Measurements from ENCODE around the gene KISS1R.
A peak's percentile ranks its signal among the peaks of the same experiment; 100 is the strongest.

KISS1R gene

DNA sequence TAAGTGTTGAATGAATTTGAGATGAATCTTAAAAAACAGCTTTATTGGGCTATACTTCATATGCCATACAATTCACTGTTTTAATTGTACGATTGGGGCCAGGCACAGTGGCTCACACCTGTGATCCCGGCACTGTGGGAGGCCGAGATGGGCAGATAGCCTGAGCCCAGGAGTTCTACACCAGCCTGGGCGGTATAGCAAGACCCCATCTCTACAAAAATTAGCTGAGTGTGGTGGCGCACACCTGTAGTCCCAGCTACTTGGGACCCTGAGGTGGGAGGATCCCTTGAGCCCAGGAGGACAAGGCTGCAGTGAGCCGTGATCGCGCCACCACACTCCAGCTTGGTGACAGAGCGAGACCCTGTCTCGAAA is 19.0 kb downstream of the KISS1R start:
- DNase-seq (ENCODE audit: low read depth, low spot score): no peak

DNA sequence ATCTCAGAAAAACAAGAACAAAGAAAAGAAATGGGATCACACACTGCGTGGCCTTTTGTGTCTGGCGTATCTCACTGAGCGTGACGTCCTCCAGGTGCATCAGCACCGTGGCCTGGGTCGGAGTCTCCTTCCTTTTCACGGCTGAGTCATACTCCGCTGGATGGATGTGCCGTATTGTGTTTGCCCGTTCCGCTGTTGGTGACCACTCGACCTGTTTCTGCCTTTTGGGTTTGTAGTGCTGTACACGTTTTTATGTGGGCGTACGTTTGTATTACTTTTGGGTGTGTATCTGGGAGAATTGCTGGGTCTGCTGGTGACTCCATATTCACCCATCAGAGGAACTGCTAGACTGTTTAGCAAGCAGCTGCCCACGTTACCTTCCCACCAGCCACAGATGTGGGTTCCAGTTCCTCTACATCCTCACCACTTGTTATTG is 20.1 kb downstream of the KISS1R start:
- no peak for DNase-seq (ENCODE audit: low read depth, low spot score)

DNA sequence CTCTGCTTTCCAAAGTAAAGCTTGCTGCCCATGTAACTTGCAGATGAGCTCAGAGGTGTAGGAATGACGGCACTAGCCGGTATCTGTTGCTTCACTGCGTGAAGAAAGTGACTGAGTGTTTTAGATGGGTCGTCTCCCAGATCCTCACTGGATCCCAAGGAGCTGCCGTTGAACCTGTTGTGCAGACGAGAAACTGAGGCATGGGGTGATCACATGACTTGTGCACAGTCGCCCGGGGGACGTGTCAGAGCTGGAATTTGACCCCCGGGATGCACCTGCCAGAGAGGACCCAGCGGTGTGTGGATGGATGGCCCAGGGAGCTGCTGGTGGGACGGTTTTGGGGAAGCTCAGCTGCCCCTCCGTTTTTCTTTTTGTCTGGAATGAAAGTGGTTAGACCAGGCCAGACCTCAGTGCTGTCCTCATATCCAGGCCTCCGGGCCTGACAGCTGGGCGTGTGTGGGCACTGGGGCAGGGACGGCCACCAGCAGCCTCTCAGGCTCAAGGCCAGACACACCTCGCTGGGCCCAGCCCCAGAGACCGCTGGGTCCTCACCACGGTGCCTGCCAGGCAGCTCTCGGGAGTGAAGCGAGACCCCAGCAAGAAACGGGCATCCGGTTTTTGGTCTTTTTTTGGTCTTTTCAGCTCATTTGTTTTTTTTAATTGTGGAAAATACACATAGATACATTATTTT is 21.2 kb downstream of the KISS1R start:
- no peak for DNase-seq (ENCODE audit: low read depth, low spot score)

- DNase-seq (ENCODE audit: low read depth, low spot score): no peak
These were observed 22.3 kb downstream of the KISS1R start for GRCh38 chr19:939439-939838.

DNA sequence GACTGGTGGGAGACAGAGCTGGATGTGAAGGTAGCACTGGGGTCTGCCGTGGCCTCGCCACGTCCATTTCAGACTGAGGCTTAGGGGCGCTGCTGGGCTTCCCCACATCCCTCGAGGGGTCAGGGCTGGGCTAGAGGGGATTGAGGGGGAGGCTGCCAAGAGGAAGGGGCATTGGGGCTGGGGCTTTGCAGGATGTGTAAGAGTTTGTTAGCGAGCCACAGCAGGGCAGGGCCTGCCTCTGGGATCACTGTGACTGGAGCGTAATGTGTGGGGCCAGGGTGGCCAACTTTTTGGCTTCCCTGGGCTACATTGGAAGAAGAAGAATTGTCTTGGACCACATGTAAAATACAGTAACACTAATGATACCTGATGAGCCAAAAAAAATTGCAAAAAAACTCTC is 22.8 kb downstream of the KISS1R start:
- no peak for DNase-seq (ENCODE audit: low read depth, low spot score)

- DNase-seq (ENCODE audit: low read depth, low spot score): peak; percentile 70
These were observed 23.6 kb downstream of the KISS1R start for GRCh38 chr19:940591-941291.

DNA sequence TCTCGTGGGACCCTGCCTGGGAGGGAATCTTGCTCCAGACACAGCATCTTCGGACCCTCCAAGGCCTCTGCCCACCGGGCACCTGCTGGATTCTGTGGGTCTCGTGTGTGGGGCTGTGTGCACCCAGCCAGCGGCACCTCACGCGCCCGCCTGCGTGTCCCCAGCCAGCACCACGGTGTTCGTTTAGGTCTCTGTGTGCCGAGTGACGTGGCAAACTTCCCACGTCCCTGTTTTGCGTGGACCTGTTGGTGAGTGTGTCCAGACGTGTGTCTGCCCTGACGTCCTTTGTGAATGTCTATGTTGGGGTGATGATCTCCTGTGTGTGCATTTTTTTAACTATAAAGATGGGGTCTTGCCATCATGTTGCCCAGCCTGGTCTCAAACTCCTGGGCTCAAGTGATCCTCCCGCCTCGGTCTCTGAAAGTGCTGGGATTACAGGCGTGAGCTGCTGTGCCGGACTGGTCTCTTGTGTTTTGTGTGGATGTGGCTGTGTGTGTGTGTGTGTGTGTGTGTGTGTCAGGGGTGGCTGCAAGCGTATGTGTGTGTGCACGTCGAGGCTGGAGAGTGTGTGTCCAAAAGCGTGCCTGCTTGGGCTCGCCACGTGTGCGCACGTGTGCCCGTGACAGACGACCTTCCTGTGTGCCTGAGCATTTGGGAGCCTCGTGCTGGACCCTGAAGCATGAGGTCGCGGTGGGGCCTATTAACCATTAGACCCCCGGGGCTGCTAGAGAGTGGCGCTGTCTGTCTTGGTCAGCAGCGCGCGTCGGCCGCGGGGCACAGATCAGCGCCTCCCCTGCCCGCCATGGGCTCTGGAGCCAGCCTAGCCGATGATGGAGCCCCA is 24.4 kb downstream of the KISS1R start:
- no peak for DNase-seq (ENCODE audit: low read depth, low spot score)

DNA sequence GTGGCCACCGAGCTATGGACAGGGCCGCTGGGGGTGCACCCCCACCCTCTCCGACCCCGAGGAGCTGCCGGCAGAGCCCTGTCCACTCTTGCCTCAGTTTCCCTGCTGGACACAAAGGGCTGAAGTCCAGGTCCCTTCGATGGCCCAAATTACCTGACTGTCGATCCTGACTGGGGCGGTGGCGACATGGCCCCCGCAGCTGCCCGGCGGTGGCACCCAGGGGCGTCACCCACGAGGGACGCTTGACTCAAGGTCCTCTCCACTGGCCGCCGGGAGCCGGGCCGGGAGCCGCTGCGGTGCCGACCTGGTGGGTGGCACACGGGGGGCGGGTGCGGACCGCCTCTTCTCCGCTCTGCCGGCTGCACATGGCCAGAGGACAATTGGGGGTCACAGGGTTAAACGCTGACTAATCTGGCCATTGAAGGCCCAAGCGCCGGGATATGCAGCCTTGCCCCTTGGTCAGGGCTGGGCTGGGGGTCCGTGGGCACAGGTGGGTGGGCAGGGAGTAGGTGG is 25.1 kb downstream of the KISS1R start:
- no peak for DNase-seq (ENCODE audit: low read depth, low spot score)

DNA sequence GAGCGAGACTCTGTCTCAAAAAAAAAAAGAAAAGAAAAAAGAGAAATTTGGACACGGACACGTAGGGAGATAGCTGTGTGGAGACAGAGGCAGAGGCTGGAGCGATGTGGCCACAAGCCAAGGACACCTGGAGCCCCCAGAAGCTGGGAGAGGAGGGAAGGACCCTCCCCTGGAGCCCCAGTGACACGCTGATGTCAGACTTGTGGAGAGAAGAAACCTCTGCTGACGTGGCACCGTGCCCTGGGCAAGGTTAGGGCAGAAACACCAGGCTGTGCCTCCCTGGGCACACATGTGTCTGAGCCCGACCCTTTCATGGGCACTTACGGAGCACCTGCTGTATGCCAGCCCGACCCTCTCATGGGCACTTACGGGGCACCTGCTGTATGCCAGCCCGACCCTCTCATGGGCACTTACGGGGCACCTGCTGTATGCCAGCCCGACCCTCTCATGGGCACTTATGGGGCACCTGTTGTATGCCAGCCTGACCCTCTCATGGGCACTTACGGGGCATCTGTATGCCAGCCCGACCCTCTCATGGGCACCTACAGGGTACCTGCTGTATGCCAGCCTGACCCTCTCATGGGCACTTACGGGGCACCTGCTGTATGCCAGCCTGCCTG is 26.5 kb downstream of the KISS1R start:
- no peak for DNase-seq (ENCODE audit: low read depth, low spot score)

- no peak for DNase-seq (ENCODE audit: low read depth, low spot score)
These were observed 27.0 kb downstream of the KISS1R start for GRCh38 chr19:944171-944567.

DNA sequence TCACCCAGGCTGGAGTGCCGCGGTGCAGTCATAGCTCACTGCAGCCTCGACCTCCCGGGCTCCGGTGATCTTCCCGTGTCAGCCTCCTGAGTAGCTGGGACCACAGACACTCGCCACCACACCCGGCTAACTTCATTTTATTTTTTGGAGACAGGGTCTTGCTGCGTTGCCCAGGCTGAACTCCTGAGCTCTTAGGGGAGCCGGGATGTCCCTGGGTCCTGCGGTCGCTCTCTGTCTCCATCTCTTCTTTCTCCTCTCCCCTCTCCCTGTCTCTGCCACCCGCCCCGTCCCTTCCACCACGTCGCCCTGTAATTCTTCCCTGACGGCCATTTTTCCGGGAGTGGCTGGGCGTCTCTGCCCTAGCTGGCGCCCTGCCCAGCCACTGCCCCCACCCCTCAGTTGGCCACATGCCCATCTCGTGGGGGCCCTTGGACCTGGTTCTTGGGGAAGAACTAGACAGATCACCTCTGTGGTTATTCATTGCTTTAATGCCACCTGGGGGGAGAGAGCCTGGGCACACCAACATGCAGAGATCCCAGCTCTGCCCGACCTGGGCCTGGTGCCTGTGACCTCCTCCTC is 27.6 kb downstream of the KISS1R start:
- no peak for DNase-seq (ENCODE audit: low read depth, low spot score)

DNA sequence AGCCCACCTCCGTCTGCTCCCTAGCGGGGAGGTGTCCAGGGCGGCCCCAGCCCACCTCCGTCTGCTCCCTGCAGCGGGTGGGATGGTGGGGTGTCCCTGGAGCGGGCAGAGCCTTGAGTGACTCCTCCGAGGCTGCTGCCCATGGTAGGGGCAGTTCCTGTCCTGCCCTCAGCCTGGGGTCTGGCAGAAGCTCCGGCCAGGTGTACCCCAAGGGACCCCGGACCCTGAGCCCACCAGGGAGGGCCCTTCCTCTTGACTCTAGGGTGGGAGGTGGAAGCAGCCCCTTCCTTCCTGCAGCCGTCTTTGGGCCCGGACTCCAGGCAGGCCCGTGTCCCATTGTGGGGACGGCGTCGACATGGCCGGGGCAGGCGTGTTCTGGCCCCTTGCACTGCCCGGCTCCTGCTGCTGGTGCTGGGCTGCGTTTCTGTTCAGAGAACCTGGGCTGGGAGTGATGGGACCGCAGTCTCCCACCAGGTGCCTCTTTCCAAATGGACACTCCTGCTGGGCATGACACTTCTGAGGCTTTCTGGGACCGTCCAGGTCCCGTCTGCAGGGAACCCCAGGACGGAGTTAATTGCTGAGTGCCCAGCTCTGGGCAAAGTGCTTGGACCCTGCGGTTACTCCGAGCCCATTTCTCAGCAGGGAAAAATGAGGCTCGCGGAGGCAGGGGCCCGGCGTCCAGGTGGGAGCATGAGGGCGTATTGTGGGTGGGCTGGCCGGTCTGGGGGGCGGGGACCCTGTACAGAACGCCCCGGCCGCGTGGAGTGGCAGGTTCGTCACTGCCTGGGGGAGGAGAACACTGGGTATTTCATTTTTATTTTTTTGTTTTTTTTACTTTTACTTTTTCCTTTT is 28.5 kb downstream of the KISS1R start:
- no peak for DNase-seq (ENCODE audit: low read depth, low spot score)

DNA sequence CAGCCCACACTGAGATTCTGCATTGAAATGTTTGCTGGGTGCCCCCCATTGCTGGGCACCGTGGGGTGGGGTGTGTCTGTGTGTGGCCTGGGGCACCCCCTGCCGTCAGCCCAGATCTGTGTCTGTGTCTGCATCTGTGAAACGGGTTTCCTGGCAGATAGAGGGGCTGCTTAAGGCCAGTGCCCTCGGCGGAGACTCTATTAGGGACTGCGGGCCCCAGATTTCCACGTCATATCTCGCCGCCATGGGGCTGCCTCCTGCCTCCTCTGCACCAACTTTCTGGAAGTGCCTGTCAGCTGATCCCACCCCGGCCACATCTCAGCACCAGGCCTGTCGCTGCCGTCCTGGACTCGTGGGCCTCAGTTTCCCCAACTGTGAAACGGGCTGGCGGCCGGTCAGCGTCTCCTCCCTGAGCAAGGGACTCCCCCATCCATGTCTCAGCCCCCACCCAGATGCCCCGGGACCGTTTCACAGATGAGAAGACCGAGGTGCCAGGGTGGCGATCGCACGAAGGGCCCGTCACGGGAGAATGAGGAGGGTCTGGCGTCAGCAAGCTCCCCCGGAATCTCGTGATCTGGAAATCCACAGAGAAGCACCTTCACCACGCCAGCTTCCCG is 30.1 kb downstream of the KISS1R start:
- no peak for DNase-seq (ENCODE audit: low read depth, low spot score)

DNA sequence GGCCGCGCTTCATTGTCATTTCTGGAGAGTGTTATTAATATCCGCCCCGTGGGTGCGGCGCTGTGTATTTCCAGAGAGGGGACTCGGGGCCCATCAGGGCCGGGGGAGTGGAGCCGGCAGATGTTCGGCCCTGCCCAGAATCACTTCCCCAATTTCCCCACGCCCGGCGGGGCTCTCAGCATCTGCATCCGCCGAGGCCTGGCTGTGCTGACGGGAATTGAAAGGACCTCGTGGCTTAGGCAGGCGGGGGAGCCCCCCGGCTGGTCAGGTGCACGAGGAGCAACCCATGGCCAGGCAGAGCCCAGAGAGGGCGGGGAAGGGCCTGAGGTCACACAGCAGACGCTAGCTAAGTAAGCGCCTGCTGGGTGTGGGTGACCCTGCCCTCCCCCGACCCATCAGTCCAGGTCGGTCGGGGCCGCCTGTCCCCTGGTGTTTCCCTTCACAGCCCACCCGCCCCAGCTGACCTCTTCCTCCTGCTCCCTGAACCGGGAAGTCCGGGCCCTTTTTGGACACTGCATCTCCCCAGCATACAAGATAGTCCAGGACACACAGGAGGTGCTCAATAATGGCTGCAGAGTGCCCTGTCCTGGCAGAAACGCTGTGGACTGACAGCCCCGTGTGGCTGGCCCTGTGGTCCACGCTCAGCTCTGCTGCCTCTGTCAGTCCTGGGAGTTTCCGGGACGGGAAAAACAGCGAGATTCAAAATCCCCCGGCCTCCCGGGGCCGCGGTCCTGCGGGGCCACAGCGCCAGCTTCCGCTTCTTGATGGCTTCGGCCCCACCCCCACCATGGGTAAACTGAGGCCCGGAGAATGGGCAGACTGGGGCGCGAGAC is 30.8 kb downstream of the KISS1R start:
- no peak for DNase-seq (ENCODE audit: low read depth, low spot score)

DNA sequence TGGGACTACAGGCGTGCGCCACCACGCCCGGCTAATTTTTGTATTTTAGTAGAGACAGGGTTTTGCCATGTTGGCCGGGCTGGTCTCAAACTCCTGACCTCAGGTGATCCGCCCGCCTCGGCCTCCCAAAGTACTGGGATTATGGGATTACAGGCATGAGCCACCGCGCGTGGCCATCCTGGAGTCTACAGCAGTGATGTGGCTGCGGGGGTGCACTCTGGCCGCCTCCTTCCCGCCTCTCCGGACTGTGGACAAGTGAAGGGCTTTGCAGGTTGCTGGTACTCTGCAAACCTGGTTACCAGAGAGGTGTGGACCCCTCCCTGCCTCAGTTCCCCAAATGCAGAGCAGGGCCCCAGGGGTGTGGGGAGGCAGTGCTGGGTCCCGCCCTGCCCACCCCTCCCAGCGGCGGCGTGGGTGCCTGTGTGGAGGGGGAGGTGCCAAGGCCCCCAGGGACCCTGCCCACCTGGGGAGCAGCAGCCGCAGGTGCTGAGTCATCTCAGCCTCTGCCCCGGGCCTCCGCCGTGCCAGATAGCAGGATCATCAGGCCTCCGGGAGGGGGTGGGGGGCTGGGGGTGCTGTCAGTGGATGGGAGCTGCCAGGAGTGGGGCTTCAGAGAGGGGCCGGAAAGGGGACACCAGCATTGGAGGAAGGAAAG is 31.8 kb downstream of the KISS1R start:
- no peak for DNase-seq (ENCODE audit: low read depth, low spot score)

- no peak for DNase-seq (ENCODE audit: low read depth, low spot score)
These were observed 33.4 kb downstream of the KISS1R start for GRCh38 chr19:950352-951066.

GRCh38 chr19:952049-952679 is 35.0 kb downstream of the KISS1R start:
- DNase-seq (ENCODE audit: low read depth, low spot score): no peak
